GM12874 (cell line): ENCODE data around the gene PKP3.

Experiments
- CTCF ChIP-seq: IDR thresholded peaks from 2 replicates; pipeline ENCODE4 v1.5.1; 2011; ENCODE audit warnings: low read depth, mild to moderate bottlenecking, control low read depth, low read length, moderate library complexity; ENCODE audit not compliant: insufficient read depth

Gene PKP3

GRCh38 chr11:425301-425700 lies 31.3 kb downstream of the PKP3 start:
- no peak for TF ChIP-seq CTCF

DNA sequence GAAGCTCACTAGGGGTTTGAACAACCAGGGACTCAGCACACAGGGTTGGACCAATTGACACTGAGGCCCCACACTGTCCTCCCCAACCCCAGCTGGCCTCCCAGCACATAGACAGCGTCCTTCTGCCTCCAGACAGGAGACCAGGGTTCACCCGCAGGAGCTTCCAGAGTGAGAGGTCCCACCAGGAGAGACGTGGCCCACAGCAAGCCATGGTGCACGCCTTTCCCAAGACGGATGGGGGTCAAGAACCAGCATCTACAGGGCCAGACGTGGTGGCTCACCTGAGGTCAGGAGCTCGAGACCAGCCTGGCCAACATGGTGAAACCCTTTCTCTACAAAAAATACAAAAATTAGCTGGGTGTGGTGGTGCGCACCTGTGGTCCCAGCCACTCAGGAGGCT lies 32.8 kb downstream of the PKP3 start:
- no peak for TF ChIP-seq CTCF

GRCh38 chr11:428295-428694 lies 34.3 kb downstream of the PKP3 start:
- no peak for TF ChIP-seq CTCF

DNA sequence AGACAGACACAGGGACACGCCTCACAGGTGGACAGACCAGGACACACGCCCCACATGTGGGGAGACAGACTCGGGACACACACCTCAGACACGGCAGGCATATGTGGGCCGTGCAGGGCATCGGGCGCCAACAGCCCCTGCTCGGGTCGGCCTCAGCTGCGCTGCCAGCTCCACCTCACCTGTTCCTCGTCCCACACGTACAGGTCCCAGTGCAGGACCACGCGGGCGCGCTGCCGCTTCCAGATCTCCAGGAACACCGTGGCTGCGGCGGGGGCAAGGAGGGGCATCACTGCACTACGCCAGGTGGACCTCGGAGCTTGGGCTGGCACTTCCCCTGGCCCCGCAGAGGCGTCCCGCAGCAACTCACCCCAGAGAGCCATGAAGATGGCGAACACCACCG lies 35.4 kb downstream of the PKP3 start:
- TF ChIP-seq CTCF: no peak

GRCh38 chr11:429931-430456 lies 36.0 kb downstream of the PKP3 start:
- TF ChIP-seq CTCF: no peak

DNA sequence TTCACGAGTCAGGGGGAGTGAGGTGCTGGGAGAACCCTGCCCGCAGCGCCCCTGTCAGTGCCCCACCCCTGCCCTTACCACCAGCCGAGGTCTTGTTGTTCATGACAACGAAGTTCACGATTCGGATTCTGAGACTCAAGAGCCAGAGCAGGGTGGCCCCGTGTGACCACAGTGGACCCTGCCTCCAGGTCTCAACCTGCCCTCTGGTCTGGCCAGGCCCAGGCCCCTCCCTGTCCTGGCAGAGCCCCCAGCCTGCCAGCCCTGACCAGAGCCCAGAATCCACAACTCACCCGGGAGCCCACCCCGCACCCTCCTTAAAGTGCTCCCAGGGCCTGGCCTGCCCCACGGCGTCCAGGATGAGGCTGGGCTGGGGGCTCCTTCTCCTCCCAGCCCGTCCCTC lies 37.9 kb downstream of the PKP3 start:
- no peak for TF ChIP-seq CTCF

DNA sequence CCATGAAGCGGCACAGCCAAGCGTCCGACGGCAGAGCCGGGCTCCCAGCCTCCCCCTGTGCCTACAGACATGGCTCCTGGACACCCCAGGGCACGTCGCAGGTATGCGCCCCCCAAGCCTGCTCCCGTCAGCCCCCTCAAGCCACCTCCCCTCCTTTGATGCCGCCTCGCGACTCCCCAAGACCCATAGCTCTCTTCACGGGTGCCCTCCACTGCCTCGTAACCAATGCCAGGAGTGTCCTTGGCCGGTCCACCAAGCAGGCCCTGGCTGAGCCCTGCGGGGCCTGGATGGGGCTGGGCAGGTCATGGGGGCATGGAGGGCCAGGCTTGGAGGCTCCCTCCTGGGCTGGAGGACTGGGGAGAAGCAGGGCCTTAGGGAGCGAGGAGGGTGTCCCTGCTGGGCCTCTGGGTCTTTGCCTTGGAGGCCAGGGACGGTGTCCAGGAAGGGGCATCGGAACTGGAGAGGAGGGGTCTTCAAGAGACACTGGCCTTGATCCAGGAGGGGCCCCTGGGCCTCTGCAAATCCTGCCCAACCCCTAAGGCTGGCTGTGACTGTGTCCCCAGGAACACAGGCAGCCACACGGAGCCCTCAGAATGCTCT lies 38.6 kb downstream of the PKP3 start:
- TF ChIP-seq CTCF: no peak

GRCh38 chr11:433111-433510 lies 39.1 kb downstream of the PKP3 start:
- no peak for TF ChIP-seq CTCF
